Urinary bladder (tissue), 4 donors: ENCODE data around the gene RPA1. TPM values are rescaled to one million over a fixed set of nuclear protein-coding genes. Genes with fewer than 3 reads are reported as not detected.
"Not testable (repeated sequence)": the region's sequence is repeated elsewhere in the genome, so short reads cannot be mapped to it uniquely, and the experiment has no call there.

Experiments used
- DNase-seq: peaks from one replicate; pipeline ENCODE4 v3.0.0-alpha.2; 2015; ENCODE audit errors: extremely low spot score
- H3K27ac ChIP-seq: one replicate; pipeline ENCODE4 v1.5.1; 2013; ENCODE audit warnings: low read depth, mild to moderate bottlenecking, moderate library complexity
- H3K36me3 ChIP-seq: one replicate; pipeline ENCODE4 v1.6.1; 2013; ENCODE audit warnings: mild to moderate bottlenecking, moderate library complexity; ENCODE audit not compliant: insufficient read depth
- H3K4me1 ChIP-seq: one replicate; pipeline ENCODE4 v1.6.1; 2013; ENCODE audit warnings: mild to moderate bottlenecking, moderate library complexity; ENCODE audit not compliant: insufficient read depth
- H3K4me3 ChIP-seq: one replicate; pipeline ENCODE4 v1.5.1; 2013; ENCODE audit warnings: low read depth, low read length
- WGBS: extraction: QIAGEN DNeasy Blood & Tissue Kit; methylation state at CpG from one replicate; pipeline ENCODE4 v1.1.7; 2013; 5-methylcytosine and 5-hydroxymethylcytosine counted together
- polyA plus RNA-seq: library from polyadenylated mRNA; stranded (reverse); fragments of 200-250 nt; gene quantifications from one replicate; pipeline ENCODE4 v1.2.3, GENCODE V29; 2013
- total RNA-seq: library from RNA; depleted of rRNA; stranded (reverse); fragments of >200 nt; gene quantifications from one replicate; pipeline ENCODE4 v1.2.3, GENCODE V29; 2014
- donor health status: healthy with polysubstance abuse.
- donor health status: healthy.

RPA1 gene
- total RNA-seq (23.9 TPM), polyA plus RNA-seq (46.3 TPM)

GRCh38 chr17:1829592-1830257 is at the start of gene RPA1, which contains the start of gene SMYD4:
Gene RPA1 (plus strand): TSS chr17:1830005. CDS start chr17:1830094, 89 bp downstream.
Gene SMYD4 (minus strand): TSS chr17:1829902. CDS start chr17:1827994, 1,908 bp downstream.
- Histone ChIP-seq H3K4me3 (peak within 1 kb of the TSS; percentile 86), H3K4me1 (no peaks in the 10 kb centered on the region), H3K27ac (peak within 1 kb of the TSS; percentile 93), H3K36me3 (peaks cover 5% of the 10 kb centered on the region)
- DNase-seq = peak; percentile 58
- WGBS = under 1% methylated on average over 83 of the region's 83 CpGs

- peak overlapping the region; percentile 82 for H3K27ac ChIP-seq
- WGBS = 58% methylated on average over 6 of the region's 6 CpGs
- no peaks in the 10 kb centered on the region for H3K4me1 ChIP-seq
- no peaks in the 10 kb centered on the region for H3K36me3 ChIP-seq
- no peak overlapping the region for H3K4me3 ChIP-seq
- DNase-seq = no peak
Observed at GRCh38 chr17:1782171-1782567, 47.6 kb upstream of the RPA1 start.

GRCh38 chr17:1783271-1783670 is 46.5 kb upstream of the RPA1 start:
- Histone ChIP-seq H3K4me3 (no peak overlapping the region), H3K36me3 (no peaks in the 10 kb centered on the region), H3K4me1 (no peaks in the 10 kb centered on the region), H3K27ac (peak overlapping the region; percentile 96)
- WGBS = 81% methylated on average over 19 of the region's 19 CpGs
- DNase-seq = no peak

- H3K4me1 ChIP-seq = no peaks in the 10 kb centered on the region
- 42% methylated on average over 16 of the region's 16 CpGs for WGBS
- H3K36me3 ChIP-seq = no peaks in the 10 kb centered on the region
- H3K27ac ChIP-seq = peak overlapping the region; percentile 96
- peak; percentile 51 for DNase-seq
- H3K4me3 ChIP-seq = no peak overlapping the region
Observed at GRCh38 chr17:1783834-1784611, 45.8 kb upstream of the RPA1 start.

- no peak for DNase-seq
- H3K4me1 ChIP-seq = no peaks in the 10 kb centered on the region
Observed at GRCh38 chr17:1785930-1786329, 43.9 kb upstream of the RPA1 start.

GRCh38 chr17:1786708-1787107 is 43.1 kb upstream of the RPA1 start:
- WGBS = 72% methylated on average over 7 of the region's 7 CpGs
- H3K36me3 ChIP-seq = no peaks in the 10 kb centered on the region
- H3K27ac ChIP-seq = peak overlapping the region; percentile 95
- no peak for DNase-seq
- H3K4me3 ChIP-seq = no peak overlapping the region
- no peaks in the 10 kb centered on the region for H3K4me1 ChIP-seq

More at GRCh38 chr17:1785930-1786329, 43.9 kb upstream of the RPA1 start:
- Histone ChIP-seq H3K27ac (peak overlapping the region; percentile 95), H3K4me3 (no peak overlapping the region), H3K36me3 (no peaks in the 10 kb centered on the region)
- WGBS = 71% methylated on average over 4 of the region's 4 CpGs

- H3K4me1 ChIP-seq = no peaks in the 10 kb centered on the region
- DNase-seq = no peak
- H3K27ac ChIP-seq = peak overlapping the region; percentile 95
- no peaks in the 10 kb centered on the region for H3K36me3 ChIP-seq
- WGBS = 60% methylated on average over 16 of the region's 16 CpGs
- no peak overlapping the region for H3K4me3 ChIP-seq
Observed at GRCh38 chr17:1787301-1787902, 42.4 kb upstream of the RPA1 start.

- Histone ChIP-seq H3K36me3 (no peaks in the 10 kb centered on the region), H3K4me1 (no peaks in the 10 kb centered on the region), H3K4me3 (no peak overlapping the region), H3K27ac (peak overlapping the region; percentile 30)
- no peak for DNase-seq
- WGBS = 81% methylated on average over 5 of the region's 5 CpGs
Observed at GRCh38 chr17:1789936-1790335, 39.9 kb upstream of the RPA1 start.

- H3K4me3 ChIP-seq = no peak overlapping the region
- no peak for DNase-seq
- no peak overlapping the region for H3K27ac ChIP-seq
- 84% methylated on average over 23 of the region's 23 CpGs for WGBS
- H3K4me1 ChIP-seq = no peaks in the 10 kb centered on the region
- no peaks in the 10 kb centered on the region for H3K36me3 ChIP-seq
Observed at GRCh38 chr17:1792495-1793446, 37.0 kb upstream of the RPA1 start.

GRCh38 chr17:1793447-1793806 is 36.4 kb upstream of the RPA1 start:
- H3K36me3 ChIP-seq = no peaks in the 10 kb centered on the region
- no peaks in the 10 kb centered on the region for H3K4me1 ChIP-seq
- 44% methylated on average over 1 of the region's 1 CpG for WGBS
- no peak overlapping the region for H3K4me3 ChIP-seq
- DNase-seq = no peak
- H3K27ac ChIP-seq = no peak overlapping the region

- 12% methylated on average over 1 of the region's 1 CpG for WGBS
Observed at GRCh38 chr17:1796800-1797199, 33.0 kb upstream of the RPA1 start.

GRCh38 chr17:1797323-1797722 is 32.5 kb upstream of the RPA1 start:
- Histone ChIP-seq H3K36me3 (no peaks in the 10 kb centered on the region), H3K4me3 (no peak overlapping the region), H3K27ac (no peak overlapping the region), H3K4me1 (no peaks in the 10 kb centered on the region)
- DNase-seq = no peak
- whole genome bisulfite sequencing = 56% methylated on average over 3 of the region's 3 CpGs

More at GRCh38 chr17:1796800-1797199, 33.0 kb upstream of the RPA1 start:
- Histone ChIP-seq H3K36me3 (no peaks in the 10 kb centered on the region), H3K4me1 (no peaks in the 10 kb centered on the region), H3K4me3 (no peak overlapping the region), H3K27ac (no peak overlapping the region)
- DNase-seq = no peak

GRCh38 chr17:1797846-1798245 is 32.0 kb upstream of the RPA1 start:
- not testable (repeated sequence) for H3K36me3 ChIP-seq, DNase-seq, H3K27ac ChIP-seq, H3K4me1 ChIP-seq, H3K4me3 ChIP-seq
- WGBS = 96% methylated on average over 8 of the region's 8 CpGs
